ENCODE results near the gene SGSH. TPM values are rescaled to one million over a fixed set of nuclear protein-coding genes. Genes with fewer than 3 reads are reported as not detected.

The SGSH gene
- total RNA-seq, 1 donor from 2014 or later: 3.7 TPM

DNA sequence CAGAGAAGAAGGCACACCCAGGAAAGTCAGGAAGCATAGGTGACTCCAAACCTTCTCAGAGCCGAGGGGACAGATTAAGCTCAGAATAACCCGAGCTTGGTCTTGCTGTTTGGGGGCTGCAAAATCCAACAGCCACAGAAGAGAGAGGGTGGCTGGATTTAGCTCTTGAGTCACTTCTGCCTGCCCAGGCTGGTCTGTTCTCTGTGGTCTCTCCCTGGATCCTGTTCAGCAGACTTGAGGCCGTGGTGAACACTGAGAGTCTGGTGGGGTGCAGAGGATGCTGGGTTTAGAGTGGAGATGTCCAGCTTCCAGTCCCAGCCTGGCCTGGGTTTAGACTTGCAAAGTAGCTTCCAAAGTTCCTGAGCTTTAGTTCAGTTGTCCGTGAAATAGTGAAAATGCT, 8.9 kb upstream of the SGSH start:
- FAIRE-seq (no peak), DNase-seq (ENCODE audit: low spot score in 2 of 2) (no peak)

GRCh38 chr17:80228477-80228876, 8.3 kb upstream of the SGSH start:
- DNase-seq (ENCODE audit: low spot score in 2 of 2) (no peak), FAIRE-seq (no peak)

GRCh38 chr17:80227666-80228065, 7.5 kb upstream of the SGSH start:
- DNase-seq (ENCODE audit: low spot score in 2 of 2): no peak
- FAIRE-seq: no peak

DNA sequence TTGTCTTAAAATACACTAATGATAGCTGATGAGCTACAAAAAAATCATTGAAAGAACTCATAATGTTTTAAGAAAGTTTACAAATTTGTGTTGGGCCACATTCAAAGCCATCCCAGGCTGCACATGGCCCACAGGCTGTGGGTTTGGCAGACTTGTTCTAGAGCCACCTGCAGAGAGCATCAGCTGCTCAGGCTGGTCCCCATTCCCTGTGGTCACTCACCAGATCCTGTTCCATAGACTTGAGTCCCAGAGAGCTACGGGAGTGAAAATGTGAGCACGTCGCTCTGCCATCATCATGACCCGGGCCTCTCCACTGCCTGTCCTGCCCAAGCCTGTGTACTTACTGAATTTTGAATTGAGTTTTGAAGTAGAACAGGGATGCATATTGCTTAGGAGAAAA, 7.0 kb upstream of the SGSH start:
- DNase-seq (ENCODE audit: low spot score in 2 of 2) (no peak), FAIRE-seq (no peak)

GRCh38 chr17:80225230-80225629, 5.1 kb upstream of the SGSH start:
- DNase-seq (ENCODE audit: low spot score in 2 of 2) (no peak), FAIRE-seq (no peak)

GRCh38 chr17:80224683-80225082, 4.5 kb upstream of the SGSH start:
- DNase-seq (ENCODE audit: low spot score in 2 of 2) (no peak), FAIRE-seq (no peak)

GRCh38 chr17:80223838-80224497, 3.8 kb upstream of the SGSH start:
- FAIRE-seq (no peak), DNase-seq (ENCODE audit: low spot score in 2 of 2) (no peak)

DNA sequence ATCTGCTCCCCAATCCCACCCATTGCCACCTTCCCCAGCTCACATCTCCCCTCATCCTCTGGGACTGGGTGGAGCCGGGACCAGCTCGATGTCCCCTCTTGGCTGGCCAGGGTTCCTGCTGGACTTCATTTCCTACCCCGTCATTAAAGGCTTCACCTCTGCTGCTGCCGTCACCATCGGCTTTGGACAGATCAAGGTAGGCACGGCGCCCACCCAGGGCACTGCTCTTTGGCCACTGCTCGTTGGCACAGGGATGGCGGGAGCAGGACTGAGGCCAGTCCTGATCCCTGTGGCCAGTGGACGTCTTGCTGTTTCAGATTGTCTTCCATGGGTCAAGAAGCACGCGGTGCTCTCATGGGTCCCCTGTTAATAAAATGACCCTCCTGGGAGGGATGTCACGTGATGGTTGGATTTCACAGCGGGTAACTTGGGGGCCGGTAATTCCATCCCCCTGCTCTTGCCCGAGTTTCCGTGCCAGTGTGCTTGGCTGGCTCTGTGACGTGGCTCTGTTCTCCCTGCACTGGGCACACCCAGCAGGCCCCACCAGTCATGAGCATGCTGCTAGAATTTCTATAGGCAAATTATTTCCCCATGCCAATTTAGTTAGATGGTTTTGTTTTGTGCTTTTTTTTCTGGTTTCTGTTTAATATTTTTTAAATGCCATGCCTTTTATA, 3.1 kb upstream of the SGSH start:
- FAIRE-seq: no peak
- no peak for DNase-seq (ENCODE audit: low spot score in 2 of 2)

DNA sequence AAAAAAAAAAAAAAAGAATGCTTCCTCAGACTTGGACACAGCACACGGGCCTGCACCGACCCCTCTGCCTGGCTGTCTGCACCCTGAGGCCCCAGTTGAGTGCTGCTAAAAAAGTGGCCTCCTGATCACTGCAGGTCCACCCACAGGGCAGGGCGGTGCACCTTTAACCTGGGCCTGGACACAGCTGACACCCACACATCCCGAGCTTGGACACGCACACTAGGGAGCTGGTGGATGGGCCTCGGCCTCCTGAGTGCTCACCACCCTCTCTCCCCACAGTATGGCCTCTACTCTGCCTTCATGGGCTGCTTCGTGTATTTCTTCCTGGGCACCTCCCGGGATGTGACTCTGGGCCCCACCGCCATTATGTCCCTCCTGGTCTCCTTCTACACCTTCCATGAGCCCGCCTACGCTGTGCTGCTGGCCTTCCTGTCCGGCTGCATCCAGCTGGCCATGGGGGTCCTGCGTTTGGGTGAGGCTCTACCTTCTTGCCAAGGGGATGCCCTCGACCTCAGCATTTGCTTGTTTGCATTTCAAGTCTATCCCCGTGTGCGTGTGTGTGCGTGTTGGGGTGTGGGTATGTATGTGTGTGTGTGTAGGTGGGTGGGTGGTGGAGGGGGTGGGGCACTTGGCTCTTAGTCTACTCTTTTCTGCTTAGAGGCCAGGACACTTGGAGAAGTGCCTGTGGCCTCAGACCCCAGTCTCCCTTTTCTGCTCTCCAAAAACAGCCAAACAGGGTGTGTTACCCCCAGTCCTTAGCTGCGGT, 2.4 kb upstream of the SGSH start:
- DNase-seq (ENCODE audit: low spot score in 2 of 2) (no peak), FAIRE-seq (no peak)

GRCh38 chr17:80221351-80222105, 1.4 kb upstream of the SGSH start:
- no peak for FAIRE-seq
- DNase-seq (ENCODE audit: low spot score in 2 of 2): peak in 1 of 2 donors; percentile 41

DNA sequence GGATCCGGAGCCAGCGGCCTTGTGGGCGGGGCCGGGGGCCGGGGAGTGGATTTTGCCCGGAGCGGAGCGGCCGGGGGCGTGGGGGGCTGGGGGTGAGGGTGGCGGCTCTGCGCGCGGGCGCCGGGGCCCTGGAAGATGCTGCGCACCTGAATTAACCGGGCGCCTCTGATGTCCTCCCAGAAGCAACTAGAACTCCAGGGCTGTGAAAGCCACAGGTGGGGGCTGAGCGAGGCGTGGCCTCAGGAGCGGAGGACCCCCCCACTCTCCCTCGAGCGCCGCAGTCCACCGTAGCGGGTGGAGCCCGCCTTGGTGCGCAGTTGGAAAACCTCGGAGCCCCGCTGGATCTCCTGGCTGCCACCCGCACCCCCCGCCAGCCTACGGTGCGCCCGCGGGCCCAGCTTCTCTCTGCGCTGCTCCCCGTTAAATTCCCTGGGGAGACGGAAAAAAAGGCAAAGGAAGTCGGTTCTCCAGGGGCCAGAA, 643 bp upstream of the SGSH start:
- FAIRE-seq: no peak

GRCh38 chr17:80219763-80220053, 425 bp downstream of the SGSH start:
- no peak for DNase-seq (ENCODE audit: low spot score in 2 of 2)
- no peak for FAIRE-seq

More for the DNA sequence above, 643 bp upstream of the SGSH start:
- DNase-seq (ENCODE audit: low spot score in 2 of 2): peak; percentile 65 to 73

GRCh38 chr17:80219013-80219762, 945 bp downstream of the SGSH start:
- no peak for FAIRE-seq
- DNase-seq (ENCODE audit: low spot score in 2 of 2): peak; percentile 46 to 60

- FAIRE-seq (no peak), DNase-seq (ENCODE audit: low spot score in 2 of 2) (no peak)
Measured at GRCh38 chr17:80218391-80218790, 1.7 kb downstream of the SGSH start.

- FAIRE-seq: no peak
- no peak for DNase-seq (ENCODE audit: low spot score in 2 of 2)
Measured at GRCh38 chr17:80217703-80218362, 2.3 kb downstream of the SGSH start.

DNA sequence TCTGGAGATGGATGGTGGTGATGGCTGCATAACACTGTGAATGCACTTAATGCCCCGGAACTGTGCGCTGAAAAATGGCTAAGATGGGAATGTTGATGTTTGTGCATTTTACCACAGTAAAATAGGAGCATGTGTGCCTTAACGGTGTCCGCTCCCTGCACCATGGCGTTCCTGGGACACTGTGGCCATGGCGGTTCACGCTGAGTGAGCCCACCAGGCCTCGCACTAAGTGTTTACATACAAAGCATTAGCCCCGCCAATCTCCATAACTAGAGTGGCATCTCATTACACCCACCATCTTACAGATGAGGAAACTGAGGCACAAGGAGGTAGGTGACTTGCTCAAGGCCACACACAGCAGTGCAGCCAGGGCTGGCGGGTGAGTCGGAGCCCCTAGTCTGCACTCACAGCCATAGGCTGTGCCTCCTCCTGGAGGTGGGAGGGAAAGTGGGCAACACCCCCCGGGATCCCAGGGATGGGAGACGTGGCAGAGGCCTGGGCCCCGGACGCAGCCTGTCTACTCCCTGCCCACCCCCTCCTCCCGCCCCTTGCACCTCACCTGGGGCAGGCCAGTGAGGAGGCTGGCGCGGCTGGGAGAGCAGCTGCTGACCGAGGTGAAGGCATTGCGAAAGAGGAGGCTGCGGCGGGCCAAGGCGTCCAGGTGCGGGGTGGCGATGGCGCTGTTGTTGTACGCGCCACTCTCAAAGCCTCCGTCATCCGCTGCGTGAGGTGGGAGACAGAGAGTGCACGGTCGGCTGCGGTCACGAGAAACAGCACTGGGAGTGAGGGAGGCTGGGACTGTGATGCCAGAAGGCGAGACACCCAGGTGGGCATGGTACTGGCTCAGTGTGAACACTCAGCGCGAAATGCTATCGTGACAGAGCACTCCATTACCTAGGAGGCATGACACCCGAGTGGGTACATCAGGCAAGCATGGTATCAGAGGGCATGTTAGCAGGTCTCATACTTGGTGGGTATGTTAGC, 3.4 kb downstream of the SGSH start:
- FAIRE-seq (no peak), DNase-seq (ENCODE audit: low spot score in 2 of 2) (no peak)

- no peak for FAIRE-seq
- no peak for DNase-seq (ENCODE audit: low spot score in 2 of 2)
Measured at GRCh38 chr17:80214878-80215210, 5.3 kb downstream of the SGSH start.

GRCh38 chr17:80214012-80214877, 5.9 kb downstream of the SGSH start:
- FAIRE-seq (no peak), DNase-seq (ENCODE audit: low spot score in 2 of 2) (no peak)
